Spleen (tissue), 11 donors: ENCODE results near the gene HDAC7. TPM values are rescaled to one million over a fixed set of nuclear protein-coding genes. Genes with fewer than 3 reads are reported as not detected.

Experiments used
- DNase-seq: peaks from one replicate; pipeline ENCODE4 v3.0.0-alpha.2; 2020
- H3K27ac ChIP-seq, 8 donors: fragments of 200-600 bp; sonication (generic) in 7 of 8; 1 replicate in 4 of 8; 2 replicates in 4 of 8; pipeline versions ENCODE4 v1.5.0 to v1.8.0; 2016 to 2021; ENCODE audit warnings: inconsistent platforms in 4 of 8, mild to moderate bottlenecking in 4 of 8, moderate library complexity in 1 of 8
- H3K27me3 ChIP-seq, 7 donors: fragments of 200-600 bp; sonication (generic) in 6 of 7; replicated peaks in 1 of 7; 1 replicate in 4 of 7; 2 replicates in 3 of 7; pipeline versions ENCODE4 v1.5.0 to v1.8.0; 2016 to 2021; ENCODE audit warnings: inconsistent platforms in 3 of 7, mild to moderate bottlenecking in 1 of 7
- H3K36me3 ChIP-seq, 6 donors: fragments of 200-600 bp; sonication (generic) in 5 of 6; 1 replicate in 4 of 6; 2 replicates in 2 of 6; pipeline versions ENCODE4 v1.5.0 to v1.8.0; 2016 to 2021; ENCODE audit warnings: inconsistent platforms in 2 of 6
- H3K4me1 ChIP-seq, 6 donors: fragments of 200-600 bp; sonication (generic) in 5 of 6; 1 replicate in 3 of 6; 2 replicates in 3 of 6; pipeline versions ENCODE4 v1.5.0 to v1.8.0; 2016 to 2021; ENCODE audit warnings: inconsistent platforms in 3 of 6
- H3K4me3 ChIP-seq, 8 donors: fragments of 200-600 bp; sonication (generic) in 7 of 8; 1 replicate in 4 of 8; 2 replicates in 4 of 8; pipeline versions ENCODE4 v1.5.0 to v1.8.0; 2016 to 2021; ENCODE audit warnings: inconsistent platforms in 4 of 8, mild to moderate bottlenecking in 4 of 8, moderate library complexity in 2 of 8
- H3K9me3 ChIP-seq, 8 donors: fragments of 200-600 bp; sonication (generic) in 7 of 8; 1 replicate in 4 of 8; 2 replicates in 4 of 8; pipeline versions ENCODE4 v1.5.0 to v1.8.0; 2016 to 2021; ENCODE audit warnings: inconsistent platforms in 4 of 8
- CTCF ChIP-seq, 11 experiments: fragments of 200-600 bp in 7 of 11; fragments of 450-650 bp in 4 of 11; sonication (generic) in 4 of 11; IDR thresholded peaks in 8 of 11; conservative IDR thresholded peaks in 3 of 11; 1 replicate in 7 of 11; 2 replicates in 4 of 11; pipeline versions ENCODE4 v1.4.0 to v1.8.0; 2016 to 2021; ENCODE audit warnings: antibody characterized with exemption in 11 of 11, inconsistent platforms in 4 of 11, mild to moderate bottlenecking in 1 of 11
- POLR2A ChIP-seq, 3 donors: fragments of 450-650 bp; IDR thresholded peaks; one replicate each; pipeline ENCODE4 v1.5.1; 2017; ENCODE audit warnings: antibody characterized with exemption in 3 of 3, mild to moderate bottlenecking in 1 of 3
- POLR2AphosphoS5 ChIP-seq, 3 donors: sonication (generic); formaldehyde crosslinking; IDR thresholded peaks; one replicate each; pipeline ENCODE4 v1.5.1; 2017; ENCODE audit warnings: antibody characterized with exemption in 3 of 3
- WGBS, 5 donors: extraction: QIAGEN DNeasy Blood & Tissue Kit in 3 of 5; methylation state at CpG; one replicate each; pipeline versions ENCODE4 v1.1.5 to v1.1.7; 2013 to 2018; 5-methylcytosine and 5-hydroxymethylcytosine counted together
- intact Hi-C: fragments of 100-400 bp; cut with DNase I; formaldehyde crosslinking; loops from one replicate; pipeline ENCODE4 v1.15.0; 2023; ENCODE audit warnings: low total_unique reads
- polyA plus RNA-seq, 3 donors: library from polyadenylated mRNA; stranded (reverse); fragments of 200-250 nt; gene quantifications; one replicate each; pipeline ENCODE4 v1.2.1, GENCODE V29; 2013
- total RNA-seq, 7 donors: library from RNA; depleted of rRNA in 3 of 7; stranded (reverse); fragments of >200 nt in 3 of 7; fragmentation: NEBNext Ultra II Directional in 4 of 7; extraction: Animal tissue kit (Norgen Biotek cat#: 25700) in 4 of 7; gene quantifications; one replicate each; pipeline versions ENCODE4 v1.1.0 to v1.2.1, GENCODE V29; 2016 to 2021
- donor health status: healthy with polysubstance abuse.
- donor health status: DM: no; HTN: no; CAD: no; lungs with moderate emphysema.
- donor health status: DM: no; HTN: no; CAD: no.
- donor health status: Bipolar disorder and iron deficiency.
- donor health status: healthy.
- donor health status: DM: no; HTN: no; CAD: no.
- donor health status: DM: yes; HTN: yes; CAD: no.

Gene HDAC7
- total and polyA plus RNA-seq, 10 donors: 39.6 to 158 (median 101) TPM

- H3K9me3 ChIP-seq: no peaks in the 10 kb centered on the region
- intact Hi-C loops: no loop called here
- TF ChIP-seq POLR2AphosphoS5 (IDR thresholded peaks at IDR 0.05) (no peak), POLR2A (IDR thresholded peaks at IDR 0.05) (no peak), CTCF (IDR thresholded peaks at IDR 0.05 in 8 of 11, conservative IDR thresholded peaks at IDR 0.05 in 3 of 11) (no peak)
- no peak for DNase-seq
- H3K27ac ChIP-seq: peak overlapping the region in 6 of 8 donors; percentile 20 to 98 (median 76)
- 77 to 90% (median 85%) methylated on average over 5 of the region's 5 CpGs for WGBS, 5 donors
- H3K4me1 ChIP-seq: peaks cover 36 to 93% (median 68%) of the 10 kb centered on the region in 6 donors
- H3K4me3 ChIP-seq: no peak overlapping the region
- H3K36me3 ChIP-seq: no peaks in the 10 kb centered on the region
- no peaks in the 10 kb centered on the region for H3K27me3 ChIP-seq
Observed at GRCh38 chr12:47823422-47824086, 3.9 kb upstream of the HDAC7 start.

- peaks cover 37 to 93% (median 68%) of the 10 kb centered on the region in 6 donors for H3K4me1 ChIP-seq
- no peak for TF ChIP-seq POLR2AphosphoS5 (IDR thresholded peaks at IDR 0.05)
- H3K9me3 ChIP-seq: no peaks in the 10 kb centered on the region
- WGBS, 5 donors: 88 to 93% (median 90%) methylated on average over 3 of the region's 3 CpGs
- intact Hi-C loops: no loop called here
- peak overlapping the region in 6 of 8 donors; percentile 3 to 98 (median 96) for H3K27ac ChIP-seq
- H3K4me3 ChIP-seq: no peak overlapping the region
- no peaks in the 10 kb centered on the region for H3K36me3 ChIP-seq
- DNase-seq: no peak
- no peaks in the 10 kb centered on the region for H3K27me3 ChIP-seq
Observed at GRCh38 chr12:47822863-47823262, 3.2 kb upstream of the HDAC7 start.

- Histone ChIP-seq H3K4me3 (no peak overlapping the region), H3K27ac (peak overlapping the region in 6 of 8 donors; percentile 3 to 98 (median 96)), H3K27me3 (no peaks in the 10 kb centered on the region), H3K36me3 (no peaks in the 10 kb centered on the region), H3K4me1 (peaks cover 42 to 93% (median 70%) of the 10 kb centered on the region in 6 donors), H3K9me3 (no peaks in the 10 kb centered on the region)
- no peak for TF ChIP-seq POLR2A (IDR thresholded peaks at IDR 0.05)
- TF ChIP-seq CTCF (IDR thresholded peaks at IDR 0.05 in 8 of 11, conservative IDR thresholded peaks at IDR 0.05 in 3 of 11): no peak
- TF ChIP-seq POLR2AphosphoS5 (IDR thresholded peaks at IDR 0.05): no peak
- DNase-seq: no peak
- 45 to 84% (median 63%) methylated on average over 2 of the region's 2 CpGs for WGBS, 5 donors
- intact Hi-C loops: no loop called here
Observed at GRCh38 chr12:47822401-47822800, 2.7 kb upstream of the HDAC7 start.

GRCh38 chr12:47821346-47821706 lies 1.6 kb upstream of the HDAC7 start:
- Histone ChIP-seq H3K4me1 (peaks cover 53 to 93% (median 72%) of the 10 kb centered on the region in 6 donors), H3K9me3 (no peaks in the 10 kb centered on the region), H3K27ac (peak overlapping the region; percentile 74 to 98 (median 96)), H3K27me3 (no peaks in the 10 kb centered on the region), H3K36me3 (no peaks in the 10 kb centered on the region), H3K4me3 (no peak overlapping the region)
- no peak for TF ChIP-seq POLR2A (IDR thresholded peaks at IDR 0.05)
- no peak for TF ChIP-seq CTCF (IDR thresholded peaks at IDR 0.05 in 8 of 11, conservative IDR thresholded peaks at IDR 0.05 in 3 of 11)
- no peak for TF ChIP-seq POLR2AphosphoS5 (IDR thresholded peaks at IDR 0.05)
- no peak for DNase-seq
- WGBS, 5 donors: 83 to 92% (median 90%) methylated on average over 4 of the region's 4 CpGs
- intact Hi-C loops: no loop called here
